Posterior cingulate gyrus (tissue), 11 donors: ENCODE data around the gene ASAP2.

Experiments
- DNase-seq, 10 donors: peaks; one replicate each; pipeline versions ENCODE4 v3.0.0 to v3.0.0-alpha.2; 2020 to 2021; ENCODE audit warnings: mixed read lengths in 3 of 10
- intact Hi-C: fragments of 100-400 bp; cut with DNase I; formaldehyde crosslinking; loops from one replicate; pipeline ENCODE4 v1.15.1; 2023

The ASAP2 gene

GRCh38 chr2:9332853-9333245 lies 126.2 kb downstream of the ASAP2 start:
- intact Hi-C loops: loop anchor here (2.0 kb wide), 1 partner anchor 190 kb away; no protein-coding TSS in a partner anchor
- no peak for DNase-seq

- peak in 6 of 10 donors; percentile 47 to 93 (median 52) for DNase-seq
- intact Hi-C loops: loop anchor here (2.0 kb wide), 1 partner anchor 191 kb away; no protein-coding TSS in a partner anchor
These were observed 127.1 kb downstream of the ASAP2 start for GRCh38 chr2:9333591-9334171.

GRCh38 chr2:9334761-9335160 lies 128.1 kb downstream of the ASAP2 start:
- no peak for DNase-seq
- intact Hi-C loops: no loop called here

- DNase-seq: no peak
- intact Hi-C loops: no loop called here
These were observed 128.8 kb downstream of the ASAP2 start for GRCh38 chr2:9335322-9335832.

GRCh38 chr2:9336241-9336575 lies 129.6 kb downstream of the ASAP2 start:
- no peak for DNase-seq
- intact Hi-C loops: no loop called here

GRCh38 chr2:9336576-9337314 lies 130.1 kb downstream of the ASAP2 start:
- DNase-seq: no peak

GRCh38 chr2:9337901-9338300 lies 131.3 kb downstream of the ASAP2 start:
- intact Hi-C loops: no loop called here
- DNase-seq: no peak

More at GRCh38 chr2:9336576-9337314, 130.1 kb downstream of the ASAP2 start:
- intact Hi-C loops: no loop called here

GRCh38 chr2:9341337-9341887 lies 134.8 kb downstream of the ASAP2 start:
- no peak for DNase-seq
- intact Hi-C loops: no loop called here

GRCh38 chr2:9342659-9343058 lies 136.0 kb downstream of the ASAP2 start:
- intact Hi-C loops: no loop called here
- no peak for DNase-seq

GRCh38 chr2:9343524-9343923 lies 136.9 kb downstream of the ASAP2 start:
- no peak for DNase-seq
- intact Hi-C loops: no loop called here

GRCh38 chr2:9344434-9344833 lies 137.8 kb downstream of the ASAP2 start:
- DNase-seq: no peak
- intact Hi-C loops: no loop called here

- DNase-seq: no peak
- intact Hi-C loops: no loop called here
These were observed 138.7 kb downstream of the ASAP2 start for GRCh38 chr2:9345343-9345742.

- DNase-seq: no peak
- intact Hi-C loops: no loop called here
These were observed 139.4 kb downstream of the ASAP2 start for GRCh38 chr2:9345997-9346396.

- intact Hi-C loops: no loop called here
These were observed 140.3 kb downstream of the ASAP2 start for GRCh38 chr2:9346885-9347284.

GRCh38 chr2:9347411-9347881 lies 140.8 kb downstream of the ASAP2 start:
- DNase-seq: no peak
- intact Hi-C loops: no loop called here

More at GRCh38 chr2:9346885-9347284, 140.3 kb downstream of the ASAP2 start:
- DNase-seq: no peak

GRCh38 chr2:9354318-9354717 lies 147.7 kb downstream of the ASAP2 start:
- peak in 1 of 10 donors; percentile 35 for DNase-seq
- intact Hi-C loops: no loop called here

GRCh38 chr2:9355270-9355669 lies 148.7 kb downstream of the ASAP2 start:
- no peak for DNase-seq
- intact Hi-C loops: no loop called here

- DNase-seq: no peak
- intact Hi-C loops: no loop called here
These were observed 149.1 kb downstream of the ASAP2 start for GRCh38 chr2:9355716-9356115.

- DNase-seq: no peak
- intact Hi-C loops: no loop called here
These were observed 149.6 kb downstream of the ASAP2 start for GRCh38 chr2:9356261-9356660.

GRCh38 chr2:9358846-9359245 lies 152.2 kb downstream of the ASAP2 start:
- intact Hi-C loops: no loop called here
- DNase-seq: no peak

- no peak for DNase-seq
- intact Hi-C loops: no loop called here
These were observed 152.9 kb downstream of the ASAP2 start for GRCh38 chr2:9359463-9359862.

GRCh38 chr2:9360110-9360509 lies 153.5 kb downstream of the ASAP2 start:
- DNase-seq: no peak
- intact Hi-C loops: no loop called here
